Nephron (organoid): ENCODE measurements around the gene EXOG.
A peak's percentile ranks its signal among the peaks of the same experiment; 100 is the strongest.

ENCODE experiments used
- H3K27ac Mint-ChIP-seq, 3 experiments: 2 replicates each; pipeline ENCODE4 v1.8.0; 2020; ENCODE audit warnings: mixed read lengths in 3 of 3, mild to moderate bottlenecking in 2 of 3, moderate library complexity in 1 of 3
- H3K27me3 Mint-ChIP-seq: 2 replicates; pipeline ENCODE4 v1.8.0; 2021; ENCODE audit warnings: low read depth, mild to moderate bottlenecking, moderate library complexity, mixed read lengths
- H3K36me3 Mint-ChIP-seq: 2 replicates; pipeline ENCODE4 v1.8.0; 2020; ENCODE audit warnings: low read depth, mixed read lengths
- H3K4me1 Mint-ChIP-seq: 2 replicates; pipeline ENCODE4 v1.8.0; 2020; ENCODE audit warnings: mixed read lengths
- H3K4me3 Mint-ChIP-seq, 3 experiments: 2 replicates each; pipeline ENCODE4 v1.8.0; 2020; ENCODE audit warnings: mild to moderate bottlenecking in 3 of 3, mixed read lengths in 3 of 3, moderate library complexity in 2 of 3
- H3K9me3 Mint-ChIP-seq: 2 replicates; pipeline ENCODE4 v1.8.0; 2020; ENCODE audit warnings: mixed read lengths
- TF ChIP-seq, protein P1 (sequence below), 3 experiments: fragments of 200-600 bp; sonication (generic); IDR thresholded peaks; one replicate each; pipeline ENCODE4 v1.5.0; 2021; ENCODE audit warnings: antibody characterized with exemption in 3 of 3; ENCODE audit not compliant: unreplicated experiment in 3 of 3

The EXOG gene

DNA sequence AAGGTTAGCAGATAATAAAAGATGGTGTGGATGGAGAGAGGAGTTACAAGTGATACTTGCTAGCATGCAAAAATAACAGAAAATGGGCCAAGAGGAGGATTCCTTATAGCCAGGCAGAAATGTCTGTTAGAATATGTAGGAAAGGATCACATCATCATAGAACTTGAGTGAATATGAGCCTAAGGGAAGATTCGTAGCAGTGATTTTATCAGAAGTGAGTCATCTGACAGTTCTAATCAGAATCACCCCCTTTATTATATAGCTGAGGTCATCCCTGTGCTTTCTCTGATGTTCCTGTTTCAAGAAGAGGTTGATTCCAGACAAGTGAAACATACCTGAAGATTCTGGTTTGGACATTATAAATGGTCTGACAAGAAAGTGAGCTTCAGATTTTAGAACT, 22.9 kb downstream of the EXOG start:
- H3K4me3 Mint-ChIP-seq = no peak overlapping the region
- peaks cover 34% of the 10 kb centered on the region for H3K36me3 Mint-ChIP-seq
- H3K27ac Mint-ChIP-seq = no peak overlapping the region
- H3K4me1 Mint-ChIP-seq = peaks cover 11% of the 10 kb centered on the region
- no peaks in the 10 kb centered on the region for H3K9me3 Mint-ChIP-seq
- TF ChIP-seq, protein P1, sequence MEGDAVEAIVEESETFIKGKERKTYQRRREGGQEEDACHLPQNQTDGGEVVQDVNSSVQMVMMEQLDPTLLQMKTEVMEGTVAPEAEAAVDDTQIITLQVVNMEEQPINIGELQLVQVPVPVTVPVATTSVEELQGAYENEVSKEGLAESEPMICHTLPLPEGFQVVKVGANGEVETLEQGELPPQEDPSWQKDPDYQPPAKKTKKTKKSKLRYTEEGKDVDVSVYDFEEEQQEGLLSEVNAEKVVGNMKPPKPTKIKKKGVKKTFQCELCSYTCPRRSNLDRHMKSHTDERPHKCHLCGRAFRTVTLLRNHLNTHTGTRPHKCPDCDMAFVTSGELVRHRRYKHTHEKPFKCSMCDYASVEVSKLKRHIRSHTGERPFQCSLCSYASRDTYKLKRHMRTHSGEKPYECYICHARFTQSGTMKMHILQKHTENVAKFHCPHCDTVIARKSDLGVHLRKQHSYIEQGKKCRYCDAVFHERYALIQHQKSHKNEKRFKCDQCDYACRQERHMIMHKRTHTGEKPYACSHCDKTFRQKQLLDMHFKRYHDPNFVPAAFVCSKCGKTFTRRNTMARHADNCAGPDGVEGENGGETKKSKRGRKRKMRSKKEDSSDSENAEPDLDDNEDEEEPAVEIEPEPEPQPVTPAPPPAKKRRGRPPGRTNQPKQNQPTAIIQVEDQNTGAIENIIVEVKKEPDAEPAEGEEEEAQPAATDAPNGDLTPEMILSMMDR (IDR thresholded peaks at IDR 0.05; ENCODE audit: unreplicated experiment in 3 of 3) = no peak
- H3K27me3 Mint-ChIP-seq = no peaks in the 10 kb centered on the region

DNA sequence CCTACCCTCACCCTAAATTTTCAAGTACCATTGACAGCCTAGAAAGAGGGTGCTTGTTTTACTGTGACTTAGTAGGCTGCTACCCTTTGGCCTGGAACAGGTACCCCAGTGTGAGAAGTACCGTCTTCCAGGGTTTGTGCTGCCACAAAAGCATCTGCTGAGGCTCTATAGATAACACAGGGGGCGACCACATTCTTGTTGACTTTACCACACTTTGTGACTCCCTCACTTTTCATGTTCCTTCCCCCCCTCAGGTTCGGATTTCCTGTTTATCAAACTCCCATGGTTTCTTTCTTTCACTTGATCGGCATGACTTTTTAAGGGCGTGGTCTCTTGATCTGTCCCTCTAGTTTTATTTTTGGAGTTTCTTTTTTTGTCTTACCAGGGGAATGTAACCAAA, 23.5 kb downstream of the EXOG start:
- TF ChIP-seq, protein P1 (IDR thresholded peaks at IDR 0.05; ENCODE audit: unreplicated experiment in 3 of 3) = no peak
- H3K9me3 Mint-ChIP-seq = no peaks in the 10 kb centered on the region
- peaks cover 36% of the 10 kb centered on the region for H3K36me3 Mint-ChIP-seq
- no peaks in the 10 kb centered on the region for H3K27me3 Mint-ChIP-seq
- no peak overlapping the region for H3K27ac Mint-ChIP-seq
- no peak overlapping the region for H3K4me3 Mint-ChIP-seq
- peaks cover 11% of the 10 kb centered on the region for H3K4me1 Mint-ChIP-seq

DNA sequence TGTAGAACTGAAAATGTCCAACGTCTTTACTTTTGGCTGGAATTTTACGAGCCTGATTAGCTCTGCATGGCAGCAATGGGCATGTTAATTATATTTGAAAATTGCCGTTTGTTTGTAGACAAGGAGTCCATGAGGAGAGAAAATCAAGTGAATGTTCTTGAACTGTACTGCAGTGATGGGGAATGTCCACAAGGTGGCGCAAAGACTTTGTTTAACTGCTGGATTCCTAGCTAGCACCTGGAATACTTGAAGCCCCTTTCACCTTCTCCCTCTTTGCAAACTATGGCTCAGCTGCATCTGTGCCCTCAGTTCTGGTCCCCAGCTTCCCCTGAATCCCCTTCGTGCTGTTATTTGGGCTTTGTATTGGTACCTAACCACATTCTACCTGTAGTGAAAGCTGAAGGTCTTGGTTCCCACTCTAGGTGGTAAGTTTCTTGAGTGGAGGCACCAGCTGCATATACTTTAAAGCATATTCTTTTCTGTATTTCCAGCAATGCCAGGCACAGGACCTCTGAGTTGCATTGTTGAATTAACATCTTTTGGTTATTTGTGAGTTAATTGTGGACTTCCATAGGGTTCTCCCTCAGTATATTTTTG, 25.3 kb downstream of the EXOG start:
- no peaks in the 10 kb centered on the region for H3K27me3 Mint-ChIP-seq
- peaks cover 48% of the 10 kb centered on the region for H3K36me3 Mint-ChIP-seq
- H3K4me3 Mint-ChIP-seq = no peak overlapping the region
- peaks cover 11% of the 10 kb centered on the region for H3K4me1 Mint-ChIP-seq
- no peak overlapping the region for H3K27ac Mint-ChIP-seq
- TF ChIP-seq, protein P1 (IDR thresholded peaks at IDR 0.05; ENCODE audit: unreplicated experiment in 3 of 3) = peak; percentile 87 to 91 (median 87)
- no peaks in the 10 kb centered on the region for H3K9me3 Mint-ChIP-seq

DNA sequence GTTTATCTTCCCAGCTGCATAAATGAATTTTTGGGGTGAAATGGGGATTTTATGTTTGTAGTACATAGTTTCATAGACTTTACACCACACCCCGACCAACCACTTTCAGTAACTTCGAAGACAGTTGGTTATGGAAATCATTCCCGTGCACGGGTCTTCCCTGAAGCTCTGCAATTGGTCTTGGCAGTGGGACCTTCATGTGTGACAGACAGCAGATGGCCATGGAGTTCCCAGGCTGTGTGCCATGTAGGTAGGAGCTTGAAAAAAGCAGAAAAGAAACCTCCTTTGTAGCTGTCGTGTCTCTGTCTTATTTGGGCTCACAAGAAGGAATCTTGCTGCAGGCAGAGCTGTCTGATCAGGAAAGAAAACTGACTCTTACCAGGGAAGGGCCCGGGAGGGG, 25.9 kb downstream of the EXOG start:
- H3K4me1 Mint-ChIP-seq = peaks cover 11% of the 10 kb centered on the region
- H3K36me3 Mint-ChIP-seq = peaks cover 44% of the 10 kb centered on the region
- no peak overlapping the region for H3K4me3 Mint-ChIP-seq
- no peaks in the 10 kb centered on the region for H3K27me3 Mint-ChIP-seq
- H3K9me3 Mint-ChIP-seq = no peaks in the 10 kb centered on the region
- TF ChIP-seq, protein P1 (IDR thresholded peaks at IDR 0.05; ENCODE audit: unreplicated experiment in 3 of 3) = no peak
- H3K27ac Mint-ChIP-seq = no peak overlapping the region

DNA sequence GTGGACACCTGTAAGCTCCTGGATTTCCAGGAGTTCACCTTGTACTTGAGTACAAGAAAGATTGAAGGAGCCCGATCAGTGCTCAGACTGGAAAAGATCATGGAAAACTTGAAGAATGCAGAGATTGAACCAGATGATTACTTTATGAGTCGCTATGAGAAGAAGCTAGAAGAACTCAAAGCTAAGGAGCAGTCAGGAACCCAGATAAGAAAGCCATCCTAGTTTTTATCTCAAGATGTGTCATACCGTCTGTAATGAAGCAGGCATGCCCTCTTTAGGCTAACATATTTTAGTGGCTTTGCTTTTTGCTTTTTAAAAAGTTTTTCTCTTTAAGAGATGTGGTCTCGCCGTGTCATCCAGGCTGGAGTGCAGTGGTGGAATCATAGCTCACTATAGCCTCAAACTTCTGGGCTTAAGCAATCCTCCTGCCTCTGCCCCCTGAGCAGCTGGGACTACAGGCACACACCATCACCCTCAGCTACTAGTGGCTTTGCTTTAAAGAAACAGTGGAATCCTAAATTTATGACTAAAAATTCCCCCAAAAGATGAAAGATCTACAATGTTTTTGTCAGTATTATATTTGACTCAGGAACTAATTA, 28.1 kb downstream of the EXOG start:
- no peaks in the 10 kb centered on the region for H3K9me3 Mint-ChIP-seq
- H3K27me3 Mint-ChIP-seq = no peaks in the 10 kb centered on the region
- peaks cover 11% of the 10 kb centered on the region for H3K4me1 Mint-ChIP-seq
- TF ChIP-seq, protein P1 (IDR thresholded peaks at IDR 0.05; ENCODE audit: unreplicated experiment in 3 of 3) = no peak
- H3K4me3 Mint-ChIP-seq = no peak overlapping the region
- no peak overlapping the region for H3K27ac Mint-ChIP-seq
- peaks cover 51% of the 10 kb centered on the region for H3K36me3 Mint-ChIP-seq

DNA sequence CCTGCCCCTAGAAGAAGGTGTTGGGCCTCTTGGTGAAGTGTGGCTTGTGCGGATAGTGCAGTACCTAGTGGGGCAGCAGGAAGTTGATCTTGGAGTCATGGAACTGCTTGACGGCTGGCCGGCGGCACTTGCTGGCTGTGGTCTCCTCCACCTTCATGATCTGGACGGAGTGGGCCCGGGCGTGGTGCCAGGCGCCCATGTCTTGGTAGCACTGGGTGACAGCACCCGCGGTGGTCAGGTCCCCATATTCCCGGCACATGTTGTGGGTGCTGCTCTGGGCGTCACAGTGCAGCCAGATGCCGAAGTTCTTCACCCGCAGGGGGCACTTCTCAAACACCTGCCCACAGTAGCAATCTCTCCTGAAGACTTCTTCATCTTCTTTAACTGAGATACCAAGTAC, 30.7 kb downstream of the EXOG start:
- TF ChIP-seq, protein P1 (IDR thresholded peaks at IDR 0.05; ENCODE audit: unreplicated experiment in 3 of 3) = no peak
- Mint-ChIP-seq H3K9me3 (no peaks in the 10 kb centered on the region), H3K4me3 (no peak overlapping the region)

More for the DNA sequence above, 30.7 kb downstream of the EXOG start:
- Mint-ChIP-seq H3K27ac (no peak overlapping the region), H3K4me1 (no peaks in the 10 kb centered on the region), H3K27me3 (no peaks in the 10 kb centered on the region), H3K36me3 (peaks cover 53% of the 10 kb centered on the region)
